ENCODE results near the gene ST6GALNAC5.
A peak's percentile ranks its signal among the peaks of the same experiment; 100 is the strongest.

The ST6GALNAC5 gene

DNA sequence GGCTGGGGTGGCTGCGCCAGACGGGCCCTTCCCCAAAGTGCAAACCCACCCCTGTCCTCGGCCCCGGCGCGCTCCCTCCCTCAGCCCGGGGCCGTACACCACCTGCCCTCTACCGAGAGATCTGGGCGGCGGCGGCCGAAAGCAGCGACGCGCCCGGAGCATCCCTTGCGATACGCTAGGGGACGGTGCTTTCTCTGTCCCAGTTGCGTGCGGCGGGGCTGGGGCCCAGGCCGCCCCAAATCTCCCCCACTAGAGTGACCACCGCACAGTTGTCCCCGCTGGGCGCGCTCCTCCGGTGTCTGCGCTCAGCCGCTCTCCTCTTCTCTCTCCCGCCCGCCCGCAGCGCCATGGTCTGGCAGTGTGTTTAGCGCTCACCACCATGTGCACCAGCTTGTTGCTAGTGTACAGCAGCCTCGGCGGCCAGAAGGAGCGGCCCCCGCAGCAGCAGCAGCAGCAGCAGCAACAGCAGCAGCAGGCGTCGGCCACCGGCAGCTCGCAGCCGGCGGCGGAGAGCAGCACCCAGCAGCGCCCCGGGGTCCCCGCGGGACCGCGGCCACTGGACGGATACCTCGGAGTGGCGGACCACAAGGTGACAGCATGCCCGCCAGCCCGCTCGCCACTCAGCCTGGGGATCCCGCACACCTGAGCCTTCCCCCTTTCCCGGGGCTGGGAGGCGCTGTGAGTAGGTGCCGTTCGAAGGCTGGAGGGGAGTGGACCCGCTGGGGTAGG is 1.0 kb downstream of the ST6GALNAC5 start (continued):
- TF ChIP-seq, protein P1, sequence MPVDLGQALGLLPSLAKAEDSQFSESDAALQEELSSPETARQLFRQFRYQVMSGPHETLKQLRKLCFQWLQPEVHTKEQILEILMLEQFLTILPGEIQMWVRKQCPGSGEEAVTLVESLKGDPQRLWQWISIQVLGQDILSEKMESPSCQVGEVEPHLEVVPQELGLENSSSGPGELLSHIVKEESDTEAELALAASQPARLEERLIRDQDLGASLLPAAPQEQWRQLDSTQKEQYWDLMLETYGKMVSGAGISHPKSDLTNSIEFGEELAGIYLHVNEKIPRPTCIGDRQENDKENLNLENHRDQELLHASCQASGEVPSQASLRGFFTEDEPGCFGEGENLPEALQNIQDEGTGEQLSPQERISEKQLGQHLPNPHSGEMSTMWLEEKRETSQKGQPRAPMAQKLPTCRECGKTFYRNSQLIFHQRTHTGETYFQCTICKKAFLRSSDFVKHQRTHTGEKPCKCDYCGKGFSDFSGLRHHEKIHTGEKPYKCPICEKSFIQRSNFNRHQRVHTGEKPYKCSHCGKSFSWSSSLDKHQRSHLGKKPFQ (tag by site-specific recombination; IDR thresholded peaks at IDR 0.05): 0 out of 2 replicates have a peak, but pooled peaks have one; percentile 41
- TF ChIP-seq, protein P2, sequence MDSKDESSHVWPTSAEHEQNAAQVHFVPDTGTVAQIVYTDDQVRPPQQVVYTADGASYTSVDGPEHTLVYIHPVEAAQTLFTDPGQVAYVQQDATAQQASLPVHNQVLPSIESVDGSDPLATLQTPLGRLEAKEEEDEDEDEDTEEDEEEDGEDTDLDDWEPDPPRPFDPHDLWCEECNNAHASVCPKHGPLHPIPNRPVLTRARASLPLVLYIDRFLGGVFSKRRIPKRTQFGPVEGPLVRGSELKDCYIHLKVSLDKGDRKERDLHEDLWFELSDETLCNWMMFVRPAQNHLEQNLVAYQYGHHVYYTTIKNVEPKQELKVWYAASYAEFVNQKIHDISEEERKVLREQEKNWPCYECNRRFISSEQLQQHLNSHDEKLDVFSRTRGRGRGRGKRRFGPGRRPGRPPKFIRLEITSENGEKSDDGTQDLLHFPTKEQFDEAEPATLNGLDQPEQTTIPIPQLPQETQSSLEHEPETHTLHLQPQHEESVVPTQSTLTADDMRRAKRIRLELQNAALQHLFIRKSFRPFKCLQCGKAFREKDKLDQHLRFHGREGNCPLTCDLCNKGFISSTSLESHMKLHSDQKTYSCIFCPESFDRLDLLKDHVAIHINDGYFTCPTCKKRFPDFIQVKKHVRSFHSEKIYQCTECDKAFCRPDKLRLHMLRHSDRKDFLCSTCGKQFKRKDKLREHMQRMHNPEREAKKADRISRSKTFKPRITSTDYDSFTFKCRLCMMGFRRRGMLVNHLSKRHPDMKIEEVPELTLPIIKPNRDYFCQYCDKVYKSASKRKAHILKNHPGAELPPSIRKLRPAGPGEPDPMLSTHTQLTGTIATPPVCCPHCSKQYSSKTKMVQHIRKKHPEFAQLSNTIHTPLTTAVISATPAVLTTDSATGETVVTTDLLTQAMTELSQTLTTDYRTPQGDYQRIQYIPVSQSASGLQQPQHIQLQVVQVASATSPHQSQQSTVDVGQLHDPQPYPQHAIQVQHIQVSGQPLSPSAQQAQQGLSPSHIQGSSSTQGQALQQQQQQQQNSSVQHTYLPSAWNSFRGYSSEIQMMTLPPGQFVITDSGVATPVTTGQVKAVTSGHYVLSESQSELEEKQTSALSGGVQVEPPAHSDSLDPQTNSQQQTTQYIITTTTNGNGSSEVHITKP (tag by site-specific recombination; IDR thresholded peaks at IDR 0.05): peak; percentile 66
- TF ChIP-seq ZNF16 (tag by site-specific recombination; IDR thresholded peaks at IDR 0.05; ENCODE audit: low read depth) (no peak), ZFP41 (tag by site-specific recombination; IDR thresholded peaks at IDR 0.05; ENCODE audit: borderline replicate concordance) (no peak), ZNF175 (tag by site-specific recombination; IDR thresholded peaks at IDR 0.05) (no peak), ZNF544 (tag by site-specific recombination; IDR thresholded peaks at IDR 0.05) (no peak), ZNF610 (tag by site-specific recombination; IDR thresholded peaks at IDR 0.05; ENCODE audit: borderline replicate concordance) (peak; percentile 80; the same call in 1 of the 2 replicates)
- TF ChIP-seq, protein P3, sequence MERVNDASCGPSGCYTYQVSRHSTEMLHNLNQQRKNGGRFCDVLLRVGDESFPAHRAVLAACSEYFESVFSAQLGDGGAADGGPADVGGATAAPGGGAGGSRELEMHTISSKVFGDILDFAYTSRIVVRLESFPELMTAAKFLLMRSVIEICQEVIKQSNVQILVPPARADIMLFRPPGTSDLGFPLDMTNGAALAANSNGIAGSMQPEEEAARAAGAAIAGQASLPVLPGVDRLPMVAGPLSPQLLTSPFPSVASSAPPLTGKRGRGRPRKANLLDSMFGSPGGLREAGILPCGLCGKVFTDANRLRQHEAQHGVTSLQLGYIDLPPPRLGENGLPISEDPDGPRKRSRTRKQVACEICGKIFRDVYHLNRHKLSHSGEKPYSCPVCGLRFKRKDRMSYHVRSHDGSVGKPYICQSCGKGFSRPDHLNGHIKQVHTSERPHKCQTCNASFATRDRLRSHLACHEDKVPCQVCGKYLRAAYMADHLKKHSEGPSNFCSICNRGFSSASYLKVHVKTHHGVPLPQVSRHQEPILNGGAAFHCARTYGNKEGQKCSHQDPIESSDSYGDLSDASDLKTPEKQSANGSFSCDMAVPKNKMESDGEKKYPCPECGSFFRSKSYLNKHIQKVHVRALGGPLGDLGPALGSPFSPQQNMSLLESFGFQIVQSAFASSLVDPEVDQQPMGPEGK (tag by site-specific recombination; IDR thresholded peaks at IDR 0.05): peak; percentile 64
- TF ChIP-seq, protein P4, sequence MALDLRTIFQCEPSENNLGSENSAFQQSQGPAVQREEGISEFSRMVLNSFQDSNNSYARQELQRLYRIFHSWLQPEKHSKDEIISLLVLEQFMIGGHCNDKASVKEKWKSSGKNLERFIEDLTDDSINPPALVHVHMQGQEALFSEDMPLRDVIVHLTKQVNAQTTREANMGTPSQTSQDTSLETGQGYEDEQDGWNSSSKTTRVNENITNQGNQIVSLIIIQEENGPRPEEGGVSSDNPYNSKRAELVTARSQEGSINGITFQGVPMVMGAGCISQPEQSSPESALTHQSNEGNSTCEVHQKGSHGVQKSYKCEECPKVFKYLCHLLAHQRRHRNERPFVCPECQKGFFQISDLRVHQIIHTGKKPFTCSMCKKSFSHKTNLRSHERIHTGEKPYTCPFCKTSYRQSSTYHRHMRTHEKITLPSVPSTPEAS (tag by site-specific recombination; IDR thresholded peaks at IDR 0.05): no peak

DNA sequence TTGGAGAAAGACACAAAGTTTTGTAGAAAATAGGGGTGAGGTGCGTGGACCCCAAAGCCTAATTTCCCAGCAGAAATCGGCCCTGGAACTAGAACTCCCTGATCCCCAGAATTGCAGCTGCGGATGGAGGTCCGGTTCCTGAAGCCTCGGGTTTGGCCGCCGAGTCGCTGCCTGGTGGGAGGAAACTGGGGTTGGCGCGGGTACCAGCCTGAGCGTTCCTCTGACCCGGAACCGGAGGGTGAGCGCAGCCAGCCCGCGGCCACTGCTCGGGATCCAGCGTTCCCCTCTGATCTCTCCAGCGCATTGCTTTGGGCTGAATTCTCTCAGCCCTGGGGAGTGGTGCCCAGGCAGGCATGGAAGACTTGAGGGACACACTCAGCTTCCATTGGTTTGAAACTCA is 1.6 kb downstream of the ST6GALNAC5 start:
- Histone ChIP-seq H3K36me3 (ENCODE audit: control insufficient read depth in 2 of 2, insufficient read depth in 1 of 2, low read length in 2 of 2) (no peaks in the 10 kb centered on the region), H3K4me3 (ENCODE audit: low read depth, low read length) (no peak overlapping the region), H3K4me1 (ENCODE audit: control insufficient read depth, insufficient read depth, low read length) (no peaks in the 10 kb centered on the region), H3K27ac (ENCODE audit: extremely low read depth, low read depth, low read length) (no peak overlapping the region), H3K9me3 (ENCODE audit: control insufficient read depth, insufficient read depth, low read depth, low read length) (no peaks in the 10 kb centered on the region)
- ChIA-PET CTCF (interaction anchor here (0.5 kb wide), 1 partner anchor 1062 kb away, joined by 3 read pairs; no protein-coding TSS in a partner anchor), POLR2A (no interaction called here)
- TF ChIP-seq, protein P5, sequence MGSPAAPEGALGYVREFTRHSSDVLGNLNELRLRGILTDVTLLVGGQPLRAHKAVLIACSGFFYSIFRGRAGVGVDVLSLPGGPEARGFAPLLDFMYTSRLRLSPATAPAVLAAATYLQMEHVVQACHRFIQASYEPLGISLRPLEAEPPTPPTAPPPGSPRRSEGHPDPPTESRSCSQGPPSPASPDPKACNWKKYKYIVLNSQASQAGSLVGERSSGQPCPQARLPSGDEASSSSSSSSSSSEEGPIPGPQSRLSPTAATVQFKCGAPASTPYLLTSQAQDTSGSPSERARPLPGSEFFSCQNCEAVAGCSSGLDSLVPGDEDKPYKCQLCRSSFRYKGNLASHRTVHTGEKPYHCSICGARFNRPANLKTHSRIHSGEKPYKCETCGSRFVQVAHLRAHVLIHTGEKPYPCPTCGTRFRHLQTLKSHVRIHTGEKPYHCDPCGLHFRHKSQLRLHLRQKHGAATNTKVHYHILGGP (tag by site-specific recombination; IDR thresholded peaks at IDR 0.05): no peak
- TF ChIP-seq ZNF776 (tag by site-specific recombination; IDR thresholded peaks at IDR 0.05; ENCODE audit: borderline replicate concordance) (no peak), ZNF121 (tag by site-specific recombination; IDR thresholded peaks at IDR 0.05) (no peak), ZNF175 (tag by site-specific recombination; IDR thresholded peaks at IDR 0.05) (no peak), ZBTB21 (tag by site-specific recombination; IDR thresholded peaks at IDR 0.05) (no peak), ZNF274 (IDR thresholded peaks at IDR 0.05; ENCODE audit: low read length) (no peak), ZNF274 (tag by site-specific recombination; IDR thresholded peaks at IDR 0.05; ENCODE audit: borderline replicate concordance) (no peak), OVOL3 (tag by site-specific recombination; IDR thresholded peaks at IDR 0.05) (no peak)
- TF ChIP-seq, protein P6, sequence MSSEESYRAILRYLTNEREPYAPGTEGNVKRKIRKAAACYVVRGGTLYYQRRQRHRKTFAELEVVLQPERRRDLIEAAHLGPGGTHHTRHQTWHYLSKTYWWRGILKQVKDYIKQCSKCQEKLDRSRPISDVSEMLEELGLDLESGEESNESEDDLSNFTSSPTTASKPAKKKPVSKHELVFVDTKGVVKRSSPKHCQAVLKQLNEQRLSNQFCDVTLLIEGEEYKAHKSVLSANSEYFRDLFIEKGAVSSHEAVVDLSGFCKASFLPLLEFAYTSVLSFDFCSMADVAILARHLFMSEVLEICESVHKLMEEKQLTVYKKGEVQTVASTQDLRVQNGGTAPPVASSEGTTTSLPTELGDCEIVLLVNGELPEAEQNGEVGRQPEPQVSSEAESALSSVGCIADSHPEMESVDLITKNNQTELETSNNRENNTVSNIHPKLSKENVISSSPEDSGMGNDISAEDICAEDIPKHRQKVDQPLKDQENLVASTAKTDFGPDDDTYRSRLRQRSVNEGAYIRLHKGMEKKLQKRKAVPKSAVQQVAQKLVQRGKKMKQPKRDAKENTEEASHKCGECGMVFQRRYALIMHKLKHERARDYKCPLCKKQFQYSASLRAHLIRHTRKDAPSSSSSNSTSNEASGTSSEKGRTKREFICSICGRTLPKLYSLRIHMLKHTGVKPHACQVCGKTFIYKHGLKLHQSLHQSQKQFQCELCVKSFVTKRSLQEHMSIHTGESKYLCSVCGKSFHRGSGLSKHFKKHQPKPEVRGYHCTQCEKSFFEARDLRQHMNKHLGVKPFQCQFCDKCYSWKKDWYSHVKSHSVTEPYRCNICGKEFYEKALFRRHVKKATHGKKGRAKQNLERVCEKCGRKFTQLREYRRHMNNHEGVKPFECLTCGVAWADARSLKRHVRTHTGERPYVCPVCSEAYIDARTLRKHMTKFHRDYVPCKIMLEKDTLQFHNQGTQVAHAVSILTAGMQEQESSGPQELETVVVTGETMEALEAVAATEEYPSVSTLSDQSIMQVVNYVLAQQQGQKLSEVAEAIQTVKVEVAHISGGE (tag by site-specific recombination; conservative IDR thresholded peaks at IDR 0.05; ENCODE audit: low read depth): no peak
- TF ChIP-seq, protein P7, sequence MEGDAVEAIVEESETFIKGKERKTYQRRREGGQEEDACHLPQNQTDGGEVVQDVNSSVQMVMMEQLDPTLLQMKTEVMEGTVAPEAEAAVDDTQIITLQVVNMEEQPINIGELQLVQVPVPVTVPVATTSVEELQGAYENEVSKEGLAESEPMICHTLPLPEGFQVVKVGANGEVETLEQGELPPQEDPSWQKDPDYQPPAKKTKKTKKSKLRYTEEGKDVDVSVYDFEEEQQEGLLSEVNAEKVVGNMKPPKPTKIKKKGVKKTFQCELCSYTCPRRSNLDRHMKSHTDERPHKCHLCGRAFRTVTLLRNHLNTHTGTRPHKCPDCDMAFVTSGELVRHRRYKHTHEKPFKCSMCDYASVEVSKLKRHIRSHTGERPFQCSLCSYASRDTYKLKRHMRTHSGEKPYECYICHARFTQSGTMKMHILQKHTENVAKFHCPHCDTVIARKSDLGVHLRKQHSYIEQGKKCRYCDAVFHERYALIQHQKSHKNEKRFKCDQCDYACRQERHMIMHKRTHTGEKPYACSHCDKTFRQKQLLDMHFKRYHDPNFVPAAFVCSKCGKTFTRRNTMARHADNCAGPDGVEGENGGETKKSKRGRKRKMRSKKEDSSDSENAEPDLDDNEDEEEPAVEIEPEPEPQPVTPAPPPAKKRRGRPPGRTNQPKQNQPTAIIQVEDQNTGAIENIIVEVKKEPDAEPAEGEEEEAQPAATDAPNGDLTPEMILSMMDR (tag by site-specific recombination; IDR thresholded peaks at IDR 0.05): no peak
